Adrenal gland (tissue), 5 donors: ENCODE results near the gene GPRIN1.

ENCODE experiments used
- POLR2A ChIP-seq, 2 donors: fragments of 450-650 bp; IDR thresholded peaks; one replicate each; pipeline ENCODE4 v1.6.1; 2017; ENCODE audit warnings: antibody characterized with exemption in 2 of 2, mild to moderate bottlenecking in 2 of 2, moderate library complexity in 1 of 2
- TF ChIP-seq, protein P1 (sequence below), 6 experiments: fragments of 450-650 bp in 4 of 6; fragments of 200-600 bp in 2 of 6; sonication (generic) in 1 of 6; IDR thresholded peaks; 1 replicate in 5 of 6; 2 replicates in 1 of 6; pipeline versions ENCODE4 v1.5.1 to v1.8.0; 2016 to 2021; ENCODE audit warnings: antibody characterized with exemption in 6 of 6, mild to moderate bottlenecking in 2 of 6, moderate library complexity in 1 of 6
- donor health status: DM: no; HTN: no; CAD: no.

DNA sequence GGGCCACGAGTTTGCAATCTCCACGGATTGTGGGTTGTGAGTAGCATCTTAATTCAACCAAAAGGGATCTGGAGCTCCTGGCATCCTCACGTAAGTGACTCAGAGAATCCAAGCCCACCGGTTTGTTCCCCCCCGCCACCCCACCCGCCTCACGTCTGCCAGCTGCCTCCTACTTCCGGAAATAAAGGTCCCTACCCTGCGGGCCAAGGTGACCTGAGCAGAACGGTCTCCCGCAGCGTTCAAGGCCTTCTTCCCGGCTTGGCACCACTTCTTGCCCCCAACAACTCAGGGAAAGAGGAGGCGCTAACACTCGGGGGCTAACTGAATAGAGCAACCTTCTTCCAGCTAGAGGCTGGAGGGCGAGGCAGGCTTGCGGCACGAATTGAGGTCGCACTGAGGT lies 8.8 kb upstream of the GPRIN1 start:
- TF ChIP-seq, protein P1, sequence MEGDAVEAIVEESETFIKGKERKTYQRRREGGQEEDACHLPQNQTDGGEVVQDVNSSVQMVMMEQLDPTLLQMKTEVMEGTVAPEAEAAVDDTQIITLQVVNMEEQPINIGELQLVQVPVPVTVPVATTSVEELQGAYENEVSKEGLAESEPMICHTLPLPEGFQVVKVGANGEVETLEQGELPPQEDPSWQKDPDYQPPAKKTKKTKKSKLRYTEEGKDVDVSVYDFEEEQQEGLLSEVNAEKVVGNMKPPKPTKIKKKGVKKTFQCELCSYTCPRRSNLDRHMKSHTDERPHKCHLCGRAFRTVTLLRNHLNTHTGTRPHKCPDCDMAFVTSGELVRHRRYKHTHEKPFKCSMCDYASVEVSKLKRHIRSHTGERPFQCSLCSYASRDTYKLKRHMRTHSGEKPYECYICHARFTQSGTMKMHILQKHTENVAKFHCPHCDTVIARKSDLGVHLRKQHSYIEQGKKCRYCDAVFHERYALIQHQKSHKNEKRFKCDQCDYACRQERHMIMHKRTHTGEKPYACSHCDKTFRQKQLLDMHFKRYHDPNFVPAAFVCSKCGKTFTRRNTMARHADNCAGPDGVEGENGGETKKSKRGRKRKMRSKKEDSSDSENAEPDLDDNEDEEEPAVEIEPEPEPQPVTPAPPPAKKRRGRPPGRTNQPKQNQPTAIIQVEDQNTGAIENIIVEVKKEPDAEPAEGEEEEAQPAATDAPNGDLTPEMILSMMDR (IDR thresholded peaks at IDR 0.05) = no peak
- no peak for TF ChIP-seq POLR2A (IDR thresholded peaks at IDR 0.05)
